IPS-20b (cell line): ENCODE data around the gene JCHAIN.
"Not testable (repeated sequence)": the region's sequence is repeated elsewhere in the genome, so short reads cannot be mapped to it uniquely, and the experiment has no call there.

Experiments
- H3K27ac ChIP-seq: one replicate; pipeline ENCODE4 v1.5.1; 2013; ENCODE audit warnings: low read length
- H3K27me3 ChIP-seq: 2 replicates; pipeline ENCODE4 v1.6.1; 2013; ENCODE audit warnings: mild to moderate bottlenecking, low read length, inconsistent platforms; ENCODE audit not compliant: insufficient read depth
- H3K36me3 ChIP-seq: 2 replicates; pipeline ENCODE4 v1.6.1; 2013; ENCODE audit warnings: low read depth, mild to moderate bottlenecking, inconsistent platforms, low read length, moderate library complexity; ENCODE audit not compliant: insufficient read depth
- H3K4me1 ChIP-seq: 2 replicates; pipeline ENCODE4 v1.6.1; 2013; ENCODE audit warnings: mild to moderate bottlenecking, control low read depth, inconsistent platforms, low read length, moderate library complexity; ENCODE audit not compliant: insufficient read depth
- H3K4me3 ChIP-seq: 2 replicates; pipeline ENCODE4 v1.5.1; 2013; ENCODE audit warnings: mild to moderate bottlenecking, low read length, inconsistent platforms
- H3K9ac ChIP-seq: 2 replicates; pipeline ENCODE4 v1.6.1; 2013; ENCODE audit warnings: low read depth, mild to moderate bottlenecking, inconsistent platforms, low read length, moderate library complexity
- H3K9me3 ChIP-seq: 2 replicates; pipeline ENCODE4 v1.6.1; 2013; ENCODE audit warnings: mild to moderate bottlenecking, low read depth, low read length, inconsistent platforms; ENCODE audit not compliant: insufficient read depth

Gene JCHAIN

DNA sequence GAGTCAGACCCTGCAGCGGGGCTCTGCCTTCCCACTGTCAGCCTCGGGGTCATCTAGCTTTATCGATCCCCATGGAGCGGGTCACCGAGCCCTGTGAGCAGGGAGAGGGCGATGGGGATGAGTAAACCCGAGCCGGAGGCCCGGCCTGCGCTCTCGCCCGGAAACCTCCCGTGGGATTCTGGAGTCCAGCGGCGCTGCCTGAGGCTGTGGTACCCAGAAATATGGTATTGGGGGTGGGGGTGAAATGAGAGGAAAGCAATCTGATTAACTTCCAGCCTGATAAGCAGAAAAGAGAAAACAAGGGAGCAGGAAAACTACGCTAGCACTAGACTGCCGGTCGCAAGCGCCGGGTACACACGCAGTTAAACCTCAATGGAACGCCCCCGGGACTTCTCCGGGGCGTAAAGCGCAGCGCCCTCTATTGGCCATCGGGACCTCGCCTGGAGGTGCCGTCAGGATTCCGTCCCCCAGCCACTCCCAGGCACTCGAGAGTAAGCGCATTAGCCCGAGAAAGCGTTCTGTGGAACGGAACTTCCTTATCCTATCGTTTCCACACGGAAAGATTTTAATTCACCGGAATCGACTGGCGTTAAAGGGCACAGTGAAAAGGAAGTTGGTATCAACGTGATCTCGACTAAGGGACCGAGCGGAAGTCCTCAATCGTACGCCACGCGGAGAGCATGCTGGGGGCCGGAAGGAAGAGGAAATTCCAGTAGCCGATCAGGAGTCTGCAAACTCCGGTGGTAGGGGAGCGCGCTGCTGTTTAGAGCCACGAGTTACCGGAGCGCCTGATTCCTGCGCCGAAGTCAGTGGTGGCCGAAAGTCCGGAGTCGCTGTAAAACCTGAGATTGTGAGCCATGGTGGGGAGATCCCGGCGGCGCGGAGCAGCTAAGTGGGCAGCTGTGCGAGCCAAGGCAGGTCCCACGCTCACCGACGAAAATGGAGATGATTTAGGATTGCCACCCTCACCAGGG, 21.8 kb upstream of the JCHAIN start, which contains the start of gene UTP3:
UTP3 (plus strand) TSS at position 712 of the 974 bp plus-strand sequence; CDS start at position 858, 146 bp downstream.
- Histone ChIP-seq H3K9ac (peak within 1 kb of the TSS; percentile 94), H3K36me3 (peaks cover 13% of the 10 kb centered on the region), H3K9me3 (no peaks in the 10 kb centered on the region), H3K27me3 (no peaks in the 10 kb centered on the region), H3K27ac (peak within 1 kb of the TSS; percentile 88), H3K4me3 (peak within 1 kb of the TSS; percentile 97), H3K4me1 (peaks cover 8% of the 10 kb centered on the region; the same call in 1 of the 2 replicates)

DNA sequence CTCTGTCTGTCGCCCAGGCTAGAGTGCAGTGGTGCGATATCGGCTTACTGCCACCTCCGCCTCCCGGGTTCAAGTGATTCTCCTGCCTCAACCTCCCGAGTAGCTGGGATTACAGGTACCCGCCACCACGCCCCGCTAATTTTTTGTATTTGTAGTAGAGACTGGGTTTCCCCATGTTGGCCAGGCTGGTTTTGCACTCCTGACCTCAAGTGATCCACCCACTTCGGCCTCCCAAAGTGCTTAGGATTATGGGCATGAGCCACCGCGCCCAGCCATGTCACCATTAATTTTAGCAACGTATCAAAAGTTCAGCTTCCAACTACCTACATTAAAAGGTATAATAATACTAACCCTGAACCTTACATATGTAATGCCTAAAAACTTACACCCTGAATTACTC, 21.1 kb upstream of the JCHAIN start:
- peak overlapping the region; percentile 94 for H3K9ac ChIP-seq
- H3K4me1 ChIP-seq, result peaks cover 8% of the 10 kb centered on the region; the same call in 1 of the 2 replicates
- H3K27me3 ChIP-seq, result no peaks in the 10 kb centered on the region
- no peaks in the 10 kb centered on the region for H3K9me3 ChIP-seq
- H3K27ac ChIP-seq, result peak overlapping the region; percentile 88
- peaks cover 13% of the 10 kb centered on the region for H3K36me3 ChIP-seq
- H3K4me3 ChIP-seq, result peak overlapping the region; percentile 97

DNA sequence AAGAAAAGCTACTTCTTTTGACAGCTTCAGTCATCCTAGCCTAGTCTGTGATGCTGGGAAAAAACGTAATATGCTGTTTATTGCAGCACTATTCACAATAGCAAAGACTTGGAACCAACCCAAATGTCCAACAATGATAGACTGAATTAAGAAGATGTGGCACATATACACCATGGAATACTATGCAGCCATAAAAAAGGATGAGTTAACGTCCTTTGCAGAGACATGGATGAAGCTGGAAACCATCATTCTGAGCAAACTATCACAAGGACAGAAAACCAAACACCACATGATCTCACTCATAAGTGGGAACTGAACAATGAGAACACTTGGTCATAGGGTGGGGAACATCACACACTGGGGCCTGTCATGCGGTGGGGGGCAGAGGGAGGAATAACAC, 15.8 kb upstream of the JCHAIN start:
- H3K9ac ChIP-seq, H3K9me3 ChIP-seq, H3K27me3 ChIP-seq, H3K36me3 ChIP-seq, H3K4me1 ChIP-seq, H3K27ac ChIP-seq, H3K4me3 ChIP-seq: not testable (repeated sequence)

DNA sequence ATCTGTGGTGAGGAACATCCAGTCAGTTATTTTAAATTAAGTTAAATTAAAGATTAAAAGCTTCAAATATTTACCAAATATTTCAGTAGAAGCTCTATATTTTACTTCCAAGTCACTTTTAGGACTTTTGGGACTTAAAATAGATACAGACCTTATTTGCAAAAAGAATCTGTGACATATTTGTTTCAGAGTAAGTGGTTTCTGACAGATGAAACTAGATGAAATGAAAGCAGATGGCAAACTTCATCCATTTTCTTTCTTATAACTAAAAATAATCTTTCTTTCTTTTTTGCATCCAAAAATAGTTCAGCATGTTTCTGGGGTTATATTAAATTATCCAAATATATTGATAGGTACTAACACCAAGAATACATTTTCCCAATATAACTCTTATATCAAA, 15.4 kb upstream of the JCHAIN start:
- Histone ChIP-seq H3K27me3 (no peaks in the 10 kb centered on the region), H3K4me3 (no peak overlapping the region), H3K27ac (no peak overlapping the region), H3K9me3 (no peaks in the 10 kb centered on the region), H3K9ac (no peak overlapping the region), H3K4me1 (no peaks in the 10 kb centered on the region), H3K36me3 (no peaks in the 10 kb centered on the region)

DNA sequence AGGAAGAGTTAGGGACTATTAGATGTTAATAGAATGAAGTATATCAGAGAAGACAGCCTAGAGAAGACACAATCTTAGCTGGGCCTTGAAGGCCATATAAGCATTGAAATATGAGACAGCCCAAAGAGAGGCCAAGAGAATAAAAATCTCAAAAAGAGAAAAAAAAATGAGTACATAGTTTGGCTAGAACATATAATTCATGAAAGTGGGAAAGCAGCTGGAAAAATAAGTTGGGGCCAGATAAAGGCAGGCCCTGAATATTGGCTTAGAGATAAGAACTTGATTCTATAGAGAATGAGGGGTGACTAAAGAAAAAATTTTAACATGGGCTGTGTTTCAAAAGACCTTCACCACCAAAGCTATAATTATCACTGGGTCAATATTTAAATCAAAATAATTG, 14.6 kb upstream of the JCHAIN start:
- no peaks in the 10 kb centered on the region for H3K4me1 ChIP-seq
- H3K9ac ChIP-seq, result no peak overlapping the region
- no peaks in the 10 kb centered on the region for H3K36me3 ChIP-seq
- no peaks in the 10 kb centered on the region for H3K9me3 ChIP-seq
- no peak overlapping the region for H3K4me3 ChIP-seq
- H3K27ac ChIP-seq, result no peak overlapping the region
- H3K27me3 ChIP-seq, result no peaks in the 10 kb centered on the region

DNA sequence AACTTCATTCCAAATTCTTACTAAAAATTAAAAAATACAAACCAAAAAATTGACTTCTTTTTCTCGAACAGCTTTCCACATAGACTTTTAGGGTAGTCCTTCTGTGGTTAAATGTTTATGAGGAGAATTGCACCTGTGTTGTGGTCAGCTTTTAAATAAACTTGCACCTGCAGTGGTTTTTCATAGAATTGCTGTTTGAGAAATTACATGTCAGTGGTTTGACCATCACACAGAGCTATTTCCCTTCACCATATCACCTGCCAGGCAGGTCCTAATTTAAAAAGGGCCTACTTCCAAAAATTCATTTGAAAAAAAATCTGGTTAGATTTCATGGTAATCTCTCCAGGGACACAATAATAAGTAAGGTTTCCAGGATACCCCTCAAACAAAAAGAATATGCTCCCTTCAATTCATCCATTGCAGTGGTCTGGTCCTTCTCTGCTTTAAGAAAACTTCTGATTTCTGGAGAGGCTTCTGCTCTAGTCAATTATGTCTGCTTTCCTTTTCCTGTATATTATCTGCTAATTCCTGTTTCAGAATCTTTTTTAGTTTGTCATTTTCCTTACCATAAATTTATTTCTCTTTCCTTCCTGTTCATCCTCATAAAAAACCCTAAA, 12.2 kb upstream of the JCHAIN start:
- Histone ChIP-seq H3K27me3 (no peaks in the 10 kb centered on the region), H3K27ac (no peak overlapping the region), H3K4me3 (no peak overlapping the region), H3K36me3 (no peaks in the 10 kb centered on the region), H3K4me1 (no peaks in the 10 kb centered on the region), H3K9ac (no peak overlapping the region), H3K9me3 (no peaks in the 10 kb centered on the region)

DNA sequence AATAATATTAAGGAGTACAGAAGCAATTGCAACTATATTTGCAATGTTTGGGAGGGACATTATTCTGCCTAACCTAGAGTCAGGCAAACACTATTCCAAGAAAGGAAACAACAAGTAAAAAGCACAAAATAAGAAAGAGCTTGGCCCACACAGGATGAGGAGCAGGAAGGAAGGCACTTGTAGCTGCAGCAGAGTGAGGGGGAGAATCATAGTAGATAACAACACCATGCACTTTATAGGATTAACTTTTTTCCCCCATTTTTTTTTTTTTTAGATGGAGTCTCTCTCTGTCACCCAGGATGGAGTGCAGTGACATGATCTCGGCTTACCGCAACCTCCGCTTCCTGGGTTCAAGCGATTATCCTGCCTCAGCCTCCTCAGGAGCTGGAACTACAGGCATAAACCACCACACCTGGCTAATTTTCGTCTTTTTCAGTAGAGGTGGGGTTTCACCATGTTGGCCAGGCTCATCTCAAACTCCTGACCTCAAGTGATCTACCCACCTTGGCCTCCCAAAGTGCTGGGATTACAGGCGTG, 10.3 kb upstream of the JCHAIN start:
- Histone ChIP-seq H3K4me3 (no peak overlapping the region), H3K4me1 (no peaks in the 10 kb centered on the region), H3K36me3 (no peaks in the 10 kb centered on the region), H3K9me3 (no peaks in the 10 kb centered on the region), H3K9ac (no peak overlapping the region), H3K27ac (no peak overlapping the region), H3K27me3 (no peaks in the 10 kb centered on the region)

DNA sequence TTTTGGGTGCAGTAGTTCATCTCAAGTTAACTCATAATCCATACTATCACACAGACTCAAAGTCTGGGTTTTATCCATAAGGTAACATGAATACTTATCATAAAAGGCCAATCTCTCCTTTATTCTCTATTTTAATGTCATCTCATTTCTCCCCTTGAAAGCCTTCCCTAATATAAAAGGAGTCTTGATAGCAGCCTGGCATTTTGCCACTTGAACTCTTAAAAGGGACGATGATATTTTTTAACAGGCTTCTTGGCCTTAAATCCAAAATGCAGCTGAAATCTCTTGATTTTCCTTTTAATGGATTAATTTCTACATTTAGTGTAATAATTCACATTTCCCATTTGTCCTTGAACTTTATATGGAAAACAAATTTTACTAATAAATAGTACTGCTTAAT, 8.4 kb upstream of the JCHAIN start:
- H3K4me3 ChIP-seq, result no peak overlapping the region
- no peaks in the 10 kb centered on the region for H3K9me3 ChIP-seq
- no peaks in the 10 kb centered on the region for H3K36me3 ChIP-seq
- H3K27me3 ChIP-seq, result no peaks in the 10 kb centered on the region
- no peak overlapping the region for H3K27ac ChIP-seq
- H3K4me1 ChIP-seq, result no peaks in the 10 kb centered on the region
- no peak overlapping the region for H3K9ac ChIP-seq

DNA sequence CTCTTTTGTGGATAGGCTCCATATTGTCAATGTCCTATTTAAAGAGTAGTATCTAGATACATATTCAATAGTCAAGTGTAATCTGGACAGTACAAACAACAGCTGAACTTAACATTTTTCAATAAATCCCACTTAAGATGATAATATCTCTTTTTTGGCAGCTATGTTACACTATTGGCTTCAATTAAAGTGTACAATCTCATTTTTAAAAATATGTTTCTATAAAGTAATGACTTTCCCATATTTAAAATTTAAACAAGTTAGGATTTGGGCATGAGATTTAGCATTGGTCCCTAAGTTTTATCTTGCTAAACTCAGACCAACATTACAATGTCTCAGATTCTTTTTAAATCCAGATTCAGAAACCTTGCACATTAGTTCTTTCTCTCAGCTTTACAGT, 7.9 kb upstream of the JCHAIN start:
- H3K4me1 ChIP-seq, result no peaks in the 10 kb centered on the region
- H3K9ac ChIP-seq, result no peak overlapping the region
- H3K36me3 ChIP-seq, result no peaks in the 10 kb centered on the region
- no peak overlapping the region for H3K4me3 ChIP-seq
- no peaks in the 10 kb centered on the region for H3K27me3 ChIP-seq
- no peaks in the 10 kb centered on the region for H3K9me3 ChIP-seq
- no peak overlapping the region for H3K27ac ChIP-seq

DNA sequence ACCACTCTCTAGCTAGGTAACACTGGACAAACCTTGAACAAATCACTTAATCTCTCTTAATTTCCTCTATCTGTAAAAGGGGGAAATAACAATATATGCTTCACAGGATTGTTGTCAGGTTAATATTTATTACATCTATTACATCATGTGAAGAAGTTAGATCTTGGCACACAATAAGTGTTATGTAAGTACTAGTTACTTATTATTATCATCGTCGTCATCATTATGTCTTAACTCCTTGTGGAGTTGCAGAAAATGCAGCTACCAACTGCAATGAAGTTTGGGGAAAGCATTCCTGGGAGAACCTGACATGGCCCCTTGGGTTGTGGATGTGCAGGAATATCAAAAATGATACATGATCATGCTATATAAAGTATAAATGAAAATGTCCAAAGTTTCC, 4.8 kb upstream of the JCHAIN start:
- no peak overlapping the region for H3K27ac ChIP-seq
- H3K4me1 ChIP-seq, result no peaks in the 10 kb centered on the region
- H3K36me3 ChIP-seq, result no peaks in the 10 kb centered on the region
- no peaks in the 10 kb centered on the region for H3K9me3 ChIP-seq
- H3K9ac ChIP-seq, result no peak overlapping the region
- H3K27me3 ChIP-seq, result no peaks in the 10 kb centered on the region
- no peak overlapping the region for H3K4me3 ChIP-seq

DNA sequence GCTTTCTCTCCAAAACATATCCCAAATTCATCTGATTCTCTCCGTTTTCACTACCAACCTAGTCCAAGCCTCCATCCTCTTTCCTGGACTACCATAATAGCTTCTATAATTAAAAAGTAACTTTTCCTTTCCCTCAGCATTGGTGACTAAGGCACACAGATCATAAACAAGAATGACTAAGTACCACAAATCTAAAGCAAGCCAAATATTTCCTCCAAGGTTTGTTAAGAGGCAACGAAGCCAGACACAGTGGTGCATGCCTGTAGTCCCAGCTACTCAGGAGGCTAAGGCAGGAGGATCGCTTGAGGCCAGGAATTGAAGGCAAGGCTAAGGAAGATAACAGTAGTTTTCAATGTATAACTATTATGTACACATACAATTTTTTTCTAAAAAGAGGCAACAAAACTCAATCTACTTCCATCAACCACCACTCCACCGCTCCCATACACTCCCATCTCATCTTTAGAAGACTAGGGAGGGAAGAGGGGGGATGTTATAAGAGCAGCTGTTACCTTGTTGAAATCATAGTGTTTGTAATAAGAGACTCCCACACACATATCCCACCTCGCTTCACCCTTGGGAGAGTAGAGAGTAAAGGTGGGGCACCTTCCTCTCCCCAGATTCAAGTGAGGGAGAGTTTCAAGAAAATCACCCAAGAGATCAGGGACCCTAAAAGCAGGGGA, 4.2 kb upstream of the JCHAIN start:
- H3K27me3 ChIP-seq, result no peaks in the 10 kb centered on the region
- no peaks in the 10 kb centered on the region for H3K9me3 ChIP-seq
- no peak overlapping the region for H3K4me3 ChIP-seq
- no peaks in the 10 kb centered on the region for H3K36me3 ChIP-seq
- no peak overlapping the region for H3K9ac ChIP-seq
- H3K4me1 ChIP-seq, result no peaks in the 10 kb centered on the region
- no peak overlapping the region for H3K27ac ChIP-seq
